Naive B cell (primary cell): ENCODE measurements around the gene THEMIS2. TPM values are rescaled to one million over a fixed set of nuclear protein-coding genes. Genes with fewer than 3 reads are reported as not detected.
A peak's percentile ranks its signal among the peaks of the same experiment; 100 is the strongest.

Source experiments
- ATAC-seq, 2 donors: fragments of 150-1000 bp; cut with Tn5 transposase; 2 replicates each; pipeline ENCODE4 v1.10.0; 2021; ENCODE audit warnings: low read depth in 2 of 2, mild to moderate bottlenecking in 2 of 2, moderate library complexity in 2 of 2
- DNase-seq: peaks from one replicate; pipeline ENCODE4 v3.0.0; 2022
- H3K27ac Mint-ChIP-seq, 6 donors: one replicate each; pipeline ENCODE4 v1.8.0; 2020 to 2022; ENCODE audit warnings: mild to moderate bottlenecking in 6 of 6, mixed read lengths in 6 of 6, moderate library complexity in 5 of 6, inconsistent platforms in 2 of 6
- H3K27me3 Mint-ChIP-seq, 3 donors: one replicate each; pipeline ENCODE4 v1.8.0; 2021 to 2022; ENCODE audit warnings: mixed read lengths in 3 of 3, mild to moderate bottlenecking in 1 of 3
- H3K36me3 Mint-ChIP-seq, 2 donors: one replicate each; pipeline ENCODE4 v1.8.0; 2020 to 2022; ENCODE audit warnings: mixed read lengths in 2 of 2, inconsistent platforms in 1 of 2, mild to moderate bottlenecking in 1 of 2
- H3K4me1 Mint-ChIP-seq, 3 donors: one replicate each; pipeline ENCODE4 v1.8.0; 2020 to 2022; ENCODE audit warnings: mixed read lengths in 3 of 3, inconsistent platforms in 1 of 3, mild to moderate bottlenecking in 1 of 3, moderate library complexity in 1 of 3
- H3K4me3 Mint-ChIP-seq, 8 donors: one replicate each; pipeline ENCODE4 v1.8.0; 2020 to 2022; ENCODE audit warnings: mild to moderate bottlenecking in 8 of 8, mixed read lengths in 8 of 8, moderate library complexity in 8 of 8, inconsistent platforms in 2 of 8
- H3K9me3 Mint-ChIP-seq, 7 donors: one replicate each; pipeline ENCODE4 v1.8.0; 2020 to 2022; ENCODE audit warnings: mixed read lengths in 7 of 7, mild to moderate bottlenecking in 5 of 7, inconsistent platforms in 2 of 7, moderate library complexity in 1 of 7
- polyA plus RNA-seq, 6 donors: library from polyadenylated mRNA; unstranded; fragments of 300-500 nt; fragmentation: Illumina TruSeq; gene quantifications; one replicate each; pipeline ENCODE4 v1.2.3, GENCODE V29; 2021; ENCODE audit warnings: low read depth in 6 of 6

THEMIS2 gene
- polyA plus RNA-seq, 6 donors from 2014 or later: 5.7 to 14.1 (median 9.5) TPM

GRCh38 chr1:27922272-27922671 lies 49.9 kb downstream of the THEMIS2 start:
- ATAC-seq: no peak
- Mint-ChIP-seq H3K4me3 (no peak overlapping the region), H3K9me3 (peaks cover 0 to 2% (median 0%) of the 10 kb centered on the region in 7 donors), H3K27me3 (peaks cover 0 to 14% (median 5%) of the 10 kb centered on the region in 3 donors), H3K36me3 (no peaks in the 10 kb centered on the region), H3K4me1 (no peaks in the 10 kb centered on the region), H3K27ac (no peak overlapping the region)
- DNase-seq: no peak

- no peak for DNase-seq
- peaks cover 0 to 11% (median 2%) of the 10 kb centered on the region in 3 donors for H3K27me3 Mint-ChIP-seq
- ATAC-seq: no peak
- no peaks in the 10 kb centered on the region for H3K36me3 Mint-ChIP-seq
- no peaks in the 10 kb centered on the region for H3K9me3 Mint-ChIP-seq
- no peaks in the 10 kb centered on the region for H3K4me1 Mint-ChIP-seq
- H3K4me3 Mint-ChIP-seq: no peak overlapping the region
- H3K27ac Mint-ChIP-seq: no peak overlapping the region
These were observed 56.0 kb downstream of the THEMIS2 start for GRCh38 chr1:27928216-27928954.

GRCh38 chr1:27931184-27931583 lies 58.8 kb downstream of the THEMIS2 start:
- Mint-ChIP-seq H3K27ac (no peak overlapping the region), H3K4me3 (no peak overlapping the region), H3K9me3 (no peaks in the 10 kb centered on the region), H3K4me1 (peaks cover 7 to 15% (median 12%) of the 10 kb centered on the region in 3 donors), H3K27me3 (peaks cover 14 to 23% (median 22%) of the 10 kb centered on the region in 3 donors), H3K36me3 (no peaks in the 10 kb centered on the region)
- no peak for DNase-seq
- ATAC-seq: no peak

GRCh38 chr1:27931759-27932158 lies 59.4 kb downstream of the THEMIS2 start:
- H3K4me3 Mint-ChIP-seq: no peak overlapping the region
- H3K27me3 Mint-ChIP-seq: peaks cover 14 to 23% (median 22%) of the 10 kb centered on the region in 3 donors
- H3K27ac Mint-ChIP-seq: no peak overlapping the region
- no peaks in the 10 kb centered on the region for H3K36me3 Mint-ChIP-seq
- no peak for DNase-seq
- no peak for ATAC-seq
- no peaks in the 10 kb centered on the region for H3K9me3 Mint-ChIP-seq
- peaks cover 7 to 15% (median 12%) of the 10 kb centered on the region in 3 donors for H3K4me1 Mint-ChIP-seq

GRCh38 chr1:27934818-27935549 lies 62.6 kb downstream of the THEMIS2 start, which contains the start of gene SMPDL3B:
Gene SMPDL3B (plus strand): TSS chr1:27935000. CDS start chr1:27935184, 184 bp downstream.
- H3K27ac Mint-ChIP-seq: peak within 1 kb of the TSS in 4 of 6 donors; percentile 11 to 78 (median 54)
- ATAC-seq (no peak), DNase-seq (no peak)

GRCh38 chr1:27935721-27936120 lies 63.4 kb downstream of the THEMIS2 start:
- Mint-ChIP-seq H3K9me3 (no peaks in the 10 kb centered on the region), H3K27ac (no peak overlapping the region), H3K4me1 (peaks cover 12 to 24% (median 20%) of the 10 kb centered on the region in 3 donors), H3K4me3 (peak overlapping the region in 1 of 8 donors; percentile 30), H3K27me3 (peaks cover 14 to 22% (median 17%) of the 10 kb centered on the region in 3 donors), H3K36me3 (no peaks in the 10 kb centered on the region)
- ATAC-seq: no peak
- no peak for DNase-seq

More at GRCh38 chr1:27934818-27935549, 62.6 kb downstream of the THEMIS2 start, which contains the start of gene SMPDL3B:
- Mint-ChIP-seq H3K36me3 (no peaks in the 10 kb centered on the region), H3K4me3 (peak within 1 kb of the TSS in 4 of 8 donors; percentile 0 to 73 (median 26)), H3K9me3 (no peaks in the 10 kb centered on the region), H3K27me3 (peaks cover 14 to 22% (median 17%) of the 10 kb centered on the region in 3 donors), H3K4me1 (peaks cover 9 to 16% (median 14%) of the 10 kb centered on the region in 3 donors)

Other genes with a start within 250 kb of the THEMIS2 start
- gene FGR, start 237.4 kb upstream of the THEMIS2 start, polyA plus RNA-seq: 100 to 1,000 TPM; 106 to 197 (median 132) TPM
- 10 to 100 TPM; 27.6 to 65.1 (median 52.8) TPM for gene IFI6, start 200.4 kb upstream of the THEMIS2 start, polyA plus RNA-seq
- 10 to 100 TPM in 4 of 6 donors, 1 to 10 TPM in 2; 4.3 to 13.4 (median 10.9) TPM for gene FAM76A, start 146.6 kb upstream of the THEMIS2 start, polyA plus RNA-seq
- gene STX12, start 99.3 kb upstream of the THEMIS2 start, polyA plus RNA-seq: 10 to 100 TPM; 11.2 to 21.4 (median 18.2) TPM
- 10 to 100 TPM; 25.8 to 40.9 (median 37.8) TPM for gene PPP1R8, start 41.8 kb upstream of the THEMIS2 start, polyA plus RNA-seq
- gene RPA2, start 42.0 kb downstream of the THEMIS2 start, polyA plus RNA-seq: 100 to 1,000 TPM; 128 to 275 (median 191) TPM
- not detected for gene SMPDL3B, start 62.5 kb downstream of the THEMIS2 start, polyA plus RNA-seq
- gene XKR8, start 87.4 kb downstream of the THEMIS2 start, polyA plus RNA-seq: 1 to 10 TPM; 5.0 to 9.7 (median 8.3) TPM
- 10 to 100 TPM in 2 of 6 donors, 1 to 10 TPM in 4; 5.2 to 26.3 (median 7.6) TPM for gene EYA3, start 216.1 kb downstream of the THEMIS2 start, polyA plus RNA-seq